PC-9 (cell line): ENCODE measurements around the gene OSGIN1.

Source experiments
- CTCF ChIP-seq: fragments of 200-600 bp; sonication (generic); conservative IDR thresholded peaks from 2 replicates; pipeline ENCODE4 v1.6.1; 2017; ENCODE audit warnings: mixed run types, antibody characterized with exemption, mild to moderate bottlenecking, moderate library complexity
- EZH2 ChIP-seq: fragments of 200-600 bp; sonication (generic); IDR thresholded peaks from 2 replicates; pipeline ENCODE4 v1.8.0; 2017; ENCODE audit warnings: antibody characterized with exemption, low read depth

- TF ChIP-seq CTCF (no peak), EZH2 (no peak)
These were observed 24.2 kb downstream of the OSGIN1 start for GRCh38 chr16:83977056-83977815.
